ENCODE measurements around the gene STAT3.
"Not testable (repeated sequence)": the region's sequence is repeated elsewhere in the genome, so short reads cannot be mapped to it uniquely, and the experiment has no call there.

Gene STAT3

DNA sequence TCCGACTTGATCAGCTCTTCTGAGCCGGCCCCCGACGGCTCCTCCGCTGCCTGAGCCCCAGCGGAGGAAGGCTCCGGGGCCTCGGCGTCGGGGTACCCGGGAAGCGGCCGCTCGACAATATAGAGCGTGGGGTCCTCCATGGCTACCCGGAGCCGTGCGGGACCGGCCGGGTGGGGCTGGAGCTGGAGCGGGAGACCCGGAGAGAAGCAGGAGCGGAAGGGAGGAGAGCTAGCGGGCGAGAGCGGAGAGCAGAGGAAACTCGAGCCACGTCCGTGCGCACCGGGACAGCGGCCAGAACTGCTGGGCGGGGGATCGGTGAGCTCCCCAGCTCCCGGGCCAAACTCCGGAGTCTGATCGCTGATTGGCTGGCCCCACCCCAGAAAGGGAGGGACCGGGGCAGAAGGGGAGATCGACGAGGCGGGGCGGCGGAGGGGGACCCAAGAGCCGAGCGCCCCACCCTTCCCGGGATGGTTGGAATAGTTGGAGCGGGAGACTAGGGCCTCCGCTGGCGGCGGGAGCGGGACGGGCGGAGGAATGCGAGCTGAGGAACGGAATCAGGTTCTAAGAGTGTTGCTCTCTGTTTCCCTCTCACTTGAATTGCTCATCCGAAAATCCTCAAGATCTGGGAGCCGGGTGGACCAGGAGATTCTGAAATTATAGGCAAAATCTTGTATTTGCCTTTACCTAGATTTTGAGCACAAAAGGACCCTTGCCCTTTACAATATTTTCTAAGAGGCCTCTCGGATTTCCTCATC, 34.9 kb upstream of the STAT3 start, which contains the start of gene CAVIN1:
Gene CAVIN1, minus strand, starts transcription at position 299 of the 755 bp plus-strand sequence. Its CDS starts 159 bp downstream, at position 140.
- no peaks in the 10 kb centered on the region for H3K9me3 ChIP-seq (ENCODE audit: low read depth, low read length)
- H3K4me3 ChIP-seq, result peak within 1 kb of the TSS; percentile 84
- no peak within 1 kb of the TSS for H3K27ac ChIP-seq

DNA sequence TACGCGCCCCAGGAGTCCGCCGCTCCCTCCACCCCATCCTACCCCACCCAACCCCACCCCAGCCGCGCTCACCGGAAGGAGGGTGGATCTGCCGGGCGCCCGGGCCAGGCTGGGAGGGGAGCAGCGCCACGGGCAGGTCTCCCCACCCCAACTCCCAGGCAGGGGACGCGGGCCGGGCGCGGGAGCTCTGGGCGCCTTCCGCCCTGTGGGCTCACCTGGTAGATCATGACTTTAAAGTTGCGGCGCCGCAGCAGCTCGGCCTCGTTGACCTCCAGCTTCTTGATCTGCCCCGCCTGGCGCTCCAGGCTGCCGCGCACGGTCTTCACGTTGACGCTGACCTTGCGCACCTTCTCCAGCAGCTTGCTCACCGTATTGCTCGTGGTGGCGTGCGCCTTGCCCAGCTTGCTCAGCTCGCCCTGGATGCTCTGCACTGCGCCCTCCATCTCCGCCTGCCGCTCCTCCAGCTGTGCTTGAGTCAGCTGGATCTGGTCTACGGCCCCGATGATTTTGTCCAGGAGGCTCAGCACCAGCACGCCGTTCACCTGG, 34.2 kb upstream of the STAT3 start:
- no peaks in the 10 kb centered on the region for H3K9me3 ChIP-seq (ENCODE audit: low read depth, low read length)
- no peaks in the 10 kb centered on the region for H3K36me3 ChIP-seq (ENCODE audit: insufficient read depth, low read length)
- peak overlapping the region; percentile 34 for H3K9ac ChIP-seq (ENCODE audit: insufficient read length)
- no peak overlapping the region for H3K27ac ChIP-seq
- no peak for TF ChIP-seq EZH2 (IDR thresholded peaks at IDR 0.05)
- no peak for TF ChIP-seq FOXP2 (optimal IDR thresholded peaks at IDR 0.05; ENCODE audit: control extremely low read depth, extremely low read length, insufficient read depth)
- TF ChIP-seq POLR2AphosphoS5 (IDR thresholded peaks at IDR 0.05; ENCODE audit: borderline replicate concordance, low read depth, low read length), result no peak
- peak overlapping the region; percentile 84 for H3K4me3 ChIP-seq
- no peak for DNase-seq (ENCODE audit: low read depth, low spot score)

More for the DNA sequence above, 34.9 kb upstream of the STAT3 start, which contains the start of gene CAVIN1:
- Histone ChIP-seq H3K9ac (ENCODE audit: insufficient read length) (peak within 1 kb of the TSS; percentile 34), H3K36me3 (ENCODE audit: insufficient read depth, low read length) (no peaks in the 10 kb centered on the region)
- no peak for DNase-seq (ENCODE audit: low read depth, low spot score)
- TF ChIP-seq POLR2AphosphoS5 (IDR thresholded peaks at IDR 0.05; ENCODE audit: borderline replicate concordance, low read depth, low read length) (peak; percentile 86), EZH2 (IDR thresholded peaks at IDR 0.05) (no peak)

DNA sequence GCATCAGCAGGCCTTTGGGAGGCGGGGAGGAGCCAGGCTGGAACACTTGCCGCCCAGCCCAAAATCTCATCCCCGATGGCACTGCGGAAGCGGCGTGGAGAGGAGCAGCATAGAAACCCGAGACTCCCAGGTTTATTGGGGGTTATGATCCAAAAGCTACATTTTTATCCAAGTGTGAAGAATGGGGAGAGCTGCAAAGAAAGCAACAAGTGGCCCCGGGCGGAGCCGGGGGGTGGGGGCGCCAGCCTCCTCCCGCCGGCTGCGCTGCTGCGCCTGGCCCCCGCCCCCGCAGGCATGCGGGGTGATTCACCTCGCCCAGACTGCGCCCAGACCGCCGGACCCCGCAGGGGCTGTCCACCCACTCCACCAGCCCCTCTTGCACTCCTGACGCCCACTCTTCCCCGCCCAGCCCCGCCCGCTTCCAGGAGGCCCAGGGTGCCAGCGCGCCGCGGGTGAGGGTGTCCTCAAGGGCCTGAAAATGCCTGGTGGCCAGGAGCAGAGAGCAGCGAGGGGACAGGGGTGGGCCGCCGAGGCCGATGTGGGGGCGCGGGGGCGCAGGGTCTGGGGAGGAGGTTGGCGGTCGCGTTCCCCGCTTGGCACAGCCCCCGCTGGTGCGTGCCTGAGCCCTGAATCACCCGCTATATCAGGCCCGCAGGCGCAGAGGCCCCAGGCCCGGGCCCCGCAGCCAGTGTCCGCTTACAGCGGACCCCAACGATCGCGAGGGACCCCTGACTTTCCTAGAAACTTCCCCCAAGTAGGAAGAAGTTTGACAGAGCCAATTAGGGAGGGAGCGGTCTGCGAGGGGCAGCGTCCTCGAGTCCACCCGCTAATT, 33.5 kb upstream of the STAT3 start:
- Histone ChIP-seq H3K4me3 (peak overlapping the region; percentile 84), H3K9me3 (ENCODE audit: low read depth, low read length) (no peaks in the 10 kb centered on the region), H3K36me3 (ENCODE audit: insufficient read depth, low read length) (no peaks in the 10 kb centered on the region), H3K27ac (no peak overlapping the region), H3K9ac (ENCODE audit: insufficient read length) (no peak overlapping the region)
- TF ChIP-seq EZH2 (IDR thresholded peaks at IDR 0.05) (no peak), FOXP2 (optimal IDR thresholded peaks at IDR 0.05; ENCODE audit: control extremely low read depth, extremely low read length, insufficient read depth) (no peak), POLR2AphosphoS5 (IDR thresholded peaks at IDR 0.05; ENCODE audit: borderline replicate concordance, low read depth, low read length) (no peak)
- DNase-seq (ENCODE audit: low read depth, low spot score), result no peak

DNA sequence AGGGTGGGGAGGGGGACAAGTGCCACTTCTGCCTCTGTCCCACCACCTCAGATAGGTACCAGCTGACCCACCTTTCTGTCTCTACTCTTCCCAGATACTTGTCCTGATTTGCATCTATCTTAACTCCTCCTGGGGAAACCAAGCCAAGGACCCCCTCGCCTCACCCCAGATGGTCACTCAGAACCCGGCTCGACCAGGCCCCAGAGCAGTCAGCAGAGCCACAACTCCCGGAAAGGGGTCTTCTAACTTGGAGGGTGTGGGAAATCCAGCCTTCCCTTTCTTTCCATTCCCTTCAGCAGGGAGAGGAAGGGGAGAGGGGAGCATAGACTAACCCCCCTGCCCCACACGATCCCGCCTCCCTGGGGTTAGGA, 32.9 kb upstream of the STAT3 start:
- H3K9me3 ChIP-seq (ENCODE audit: low read depth, low read length), result no peaks in the 10 kb centered on the region
- DNase-seq (ENCODE audit: low read depth, low spot score), result no peak
- no peaks in the 10 kb centered on the region for H3K36me3 ChIP-seq (ENCODE audit: insufficient read depth, low read length)
- H3K4me3 ChIP-seq, result peak overlapping the region; percentile 84
- no peak overlapping the region for H3K9ac ChIP-seq (ENCODE audit: insufficient read length)
- no peak overlapping the region for H3K27ac ChIP-seq
- TF ChIP-seq FOXP2 (optimal IDR thresholded peaks at IDR 0.05; ENCODE audit: control extremely low read depth, extremely low read length, insufficient read depth) (no peak), EZH2 (IDR thresholded peaks at IDR 0.05) (no peak), POLR2AphosphoS5 (IDR thresholded peaks at IDR 0.05; ENCODE audit: borderline replicate concordance, low read depth, low read length) (no peak)

DNA sequence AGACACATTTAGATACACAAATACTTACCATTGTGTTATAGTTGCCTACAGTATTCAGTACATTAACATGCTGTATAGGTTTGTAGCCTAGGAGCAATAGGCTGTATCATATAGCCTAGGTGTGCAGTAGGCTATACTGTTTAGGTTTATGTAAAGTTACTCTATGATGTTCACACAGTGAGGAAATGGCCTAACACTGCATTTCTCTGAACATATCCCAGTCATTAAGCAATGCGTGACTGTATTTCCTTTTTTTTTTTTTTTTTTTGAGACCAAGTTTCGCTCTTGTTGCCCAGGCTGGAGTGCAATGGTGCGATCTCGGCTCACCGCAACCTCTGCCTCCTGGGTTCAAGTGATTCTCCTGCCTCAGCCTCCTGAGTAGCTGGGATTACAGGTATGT, 29.7 kb upstream of the STAT3 start:
- not testable (repeated sequence) for DNase-seq (ENCODE audit: low read depth, low spot score)

DNA sequence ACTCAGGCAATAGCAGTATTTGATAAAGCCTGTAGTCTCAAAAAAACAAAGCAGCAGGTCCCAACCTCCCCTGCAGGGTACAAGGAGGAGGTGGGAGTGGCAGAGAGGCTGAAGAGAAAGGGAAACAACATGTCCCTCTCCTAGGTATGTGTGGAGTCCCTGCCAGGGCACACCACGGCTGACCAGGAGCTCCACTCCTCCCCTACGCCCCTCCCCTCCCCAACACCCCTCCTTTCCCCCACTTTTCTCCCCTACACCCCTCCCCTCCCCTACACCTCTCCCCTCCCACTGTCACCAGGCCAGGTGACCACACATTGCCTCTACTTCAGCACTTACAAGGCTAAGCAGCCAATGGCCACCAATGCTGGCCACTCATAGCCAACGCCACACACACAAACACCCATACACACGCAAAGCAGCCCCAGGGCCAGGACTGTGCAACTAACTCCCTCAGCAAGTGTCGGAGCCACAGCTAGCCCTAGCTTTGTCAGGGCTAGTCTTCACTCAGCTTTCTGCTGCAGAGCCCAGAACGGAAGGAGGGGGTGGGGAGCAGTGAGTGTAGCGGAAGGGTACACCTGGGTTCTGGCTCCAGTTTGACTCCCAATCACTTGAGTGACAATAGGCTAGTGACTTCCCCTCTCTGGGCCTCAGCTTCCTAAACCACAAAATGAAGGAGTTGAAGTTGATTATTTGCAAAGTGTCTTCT, 26.6 kb upstream of the STAT3 start:
- H3K27ac ChIP-seq, result no peak overlapping the region

More for the DNA sequence above, 29.7 kb upstream of the STAT3 start:
- H3K27ac ChIP-seq; H3K36me3 ChIP-seq (ENCODE audit: insufficient read depth, low read length); H3K4me3 ChIP-seq; H3K9me3 ChIP-seq (ENCODE audit: low read depth, low read length); H3K9ac ChIP-seq (ENCODE audit: insufficient read length): not testable (repeated sequence)

DNA sequence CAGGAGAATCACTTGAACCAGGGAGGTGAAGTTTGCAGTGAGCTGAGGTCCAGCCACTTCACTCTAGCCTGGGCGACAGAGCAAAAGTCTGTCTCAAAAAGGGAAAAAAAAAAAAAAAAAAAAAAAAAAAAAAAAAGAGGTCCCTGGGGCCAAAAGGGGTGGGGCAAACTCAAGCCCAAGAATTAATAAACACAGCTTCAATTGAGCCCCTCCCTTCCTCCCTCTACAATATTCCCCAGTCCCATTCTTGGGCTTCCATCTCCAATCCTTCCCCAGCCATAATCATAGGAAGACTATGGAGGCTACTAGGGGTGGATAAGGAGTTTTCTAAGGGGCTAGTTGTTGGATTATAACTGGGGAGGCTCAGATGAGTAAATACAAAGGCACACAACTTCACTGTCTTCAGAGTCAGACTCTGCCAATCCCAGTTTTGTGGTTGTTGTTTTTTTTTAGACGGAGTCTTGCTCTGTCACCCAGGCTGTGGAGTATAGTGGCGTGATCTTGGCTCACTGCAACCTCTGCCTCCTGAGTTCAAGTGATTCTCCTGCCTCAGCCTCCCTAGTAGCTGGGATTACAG, 25.3 kb upstream of the STAT3 start:
- no peak for TF ChIP-seq FOXP2 (optimal IDR thresholded peaks at IDR 0.05; ENCODE audit: control extremely low read depth, extremely low read length, insufficient read depth)
- no peak for TF ChIP-seq POLR2AphosphoS5 (IDR thresholded peaks at IDR 0.05; ENCODE audit: borderline replicate concordance, low read depth, low read length)
- TF ChIP-seq EZH2 (IDR thresholded peaks at IDR 0.05), result no peak
- Histone ChIP-seq H3K27ac (no peak overlapping the region), H3K36me3 (ENCODE audit: insufficient read depth, low read length) (no peaks in the 10 kb centered on the region), H3K9me3 (ENCODE audit: low read depth, low read length) (no peaks in the 10 kb centered on the region), H3K4me3 (no peak overlapping the region), H3K9ac (ENCODE audit: insufficient read length) (no peak overlapping the region)
- DNase-seq (ENCODE audit: low read depth, low spot score), result no peak

More for the DNA sequence above, 26.6 kb upstream of the STAT3 start:
- no peaks in the 10 kb centered on the region for H3K36me3 ChIP-seq (ENCODE audit: insufficient read depth, low read length)
- H3K4me3 ChIP-seq, result no peak overlapping the region
- no peaks in the 10 kb centered on the region for H3K9me3 ChIP-seq (ENCODE audit: low read depth, low read length)
- no peak overlapping the region for H3K9ac ChIP-seq (ENCODE audit: insufficient read length)
- no peak for DNase-seq (ENCODE audit: low read depth, low spot score)
- no peak for TF ChIP-seq POLR2AphosphoS5 (IDR thresholded peaks at IDR 0.05; ENCODE audit: borderline replicate concordance, low read depth, low read length)
- no peak for TF ChIP-seq FOXP2 (optimal IDR thresholded peaks at IDR 0.05; ENCODE audit: control extremely low read depth, extremely low read length, insufficient read depth)
- TF ChIP-seq EZH2 (IDR thresholded peaks at IDR 0.05), result no peak

Data from SK-N-MC (cell line).